Stimulated activated CD4-positive, alpha-beta T cell treated with anti-CD3 and anti-CD28 coated beads, Interleukin-4, amount 100 ng/mL, for 48 hours (primary cell): ENCODE results near the gene DENND2D.

Source experiments
- DNase-seq, 2 donors: peaks; one replicate each; pipeline ENCODE4 v3.0.0-alpha.2; 2020; ENCODE audit warnings: low read depth in 2 of 2

The DENND2D gene, protein sequence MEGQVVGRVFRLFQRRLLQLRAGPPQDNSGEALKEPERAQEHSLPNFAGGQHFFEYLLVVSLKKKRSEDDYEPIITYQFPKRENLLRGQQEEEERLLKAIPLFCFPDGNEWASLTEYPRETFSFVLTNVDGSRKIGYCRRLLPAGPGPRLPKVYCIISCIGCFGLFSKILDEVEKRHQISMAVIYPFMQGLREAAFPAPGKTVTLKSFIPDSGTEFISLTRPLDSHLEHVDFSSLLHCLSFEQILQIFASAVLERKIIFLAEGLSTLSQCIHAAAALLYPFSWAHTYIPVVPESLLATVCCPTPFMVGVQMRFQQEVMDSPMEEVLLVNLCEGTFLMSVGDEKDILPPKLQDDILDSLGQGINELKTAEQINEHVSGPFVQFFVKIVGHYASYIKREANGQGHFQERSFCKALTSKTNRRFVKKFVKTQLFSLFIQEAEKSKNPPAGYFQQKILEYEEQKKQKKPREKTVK

DNA sequence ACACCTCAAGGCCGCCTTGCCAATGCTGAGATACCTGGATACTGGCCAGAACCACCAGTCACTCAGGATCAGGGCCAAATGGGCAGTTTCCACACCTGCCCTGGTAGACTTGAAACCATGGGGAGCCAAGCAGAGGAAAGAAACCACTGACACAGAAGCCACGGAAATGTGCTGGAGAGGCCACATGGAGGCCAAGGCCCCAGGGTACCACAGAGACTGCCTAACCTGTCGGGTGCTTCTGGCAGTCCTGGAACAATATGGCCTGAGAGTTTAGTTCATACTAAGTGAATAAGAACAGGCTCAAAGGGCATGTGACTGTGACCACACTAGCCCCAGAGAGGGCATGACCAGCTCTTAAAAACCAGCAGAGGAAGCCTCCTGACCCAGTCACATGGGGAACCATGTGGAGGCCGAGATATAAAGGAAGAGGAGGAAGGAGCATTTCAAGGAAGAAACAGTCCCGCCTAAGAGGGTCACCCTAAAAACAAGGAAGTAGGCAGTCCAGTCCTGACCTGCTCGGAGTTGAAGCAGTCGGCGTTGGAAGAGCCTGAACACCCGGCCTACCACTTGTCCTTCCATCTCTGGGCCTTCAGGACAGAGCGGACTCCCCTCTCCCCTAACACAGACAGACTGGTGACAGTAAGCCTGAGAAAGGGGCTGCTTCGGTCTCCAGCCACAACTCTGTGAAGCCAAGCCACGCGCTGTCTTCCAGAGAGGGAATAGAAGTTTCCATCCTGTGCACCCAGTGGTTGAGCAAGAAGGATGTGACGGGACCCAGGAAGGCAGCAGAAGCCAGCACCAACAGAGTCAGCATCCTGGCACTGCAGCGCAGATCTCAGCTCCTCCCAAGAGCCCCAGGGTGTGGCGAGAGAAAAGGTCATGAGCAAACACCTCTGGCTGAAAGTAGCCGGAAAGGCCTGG lies at the start of gene DENND2D:
DENND2D (minus strand) TSS at position 766 of the 921 bp plus-strand sequence; CDS start at position 579, 187 bp downstream.
- peak; percentile 46 to 60 for DNase-seq

DNA sequence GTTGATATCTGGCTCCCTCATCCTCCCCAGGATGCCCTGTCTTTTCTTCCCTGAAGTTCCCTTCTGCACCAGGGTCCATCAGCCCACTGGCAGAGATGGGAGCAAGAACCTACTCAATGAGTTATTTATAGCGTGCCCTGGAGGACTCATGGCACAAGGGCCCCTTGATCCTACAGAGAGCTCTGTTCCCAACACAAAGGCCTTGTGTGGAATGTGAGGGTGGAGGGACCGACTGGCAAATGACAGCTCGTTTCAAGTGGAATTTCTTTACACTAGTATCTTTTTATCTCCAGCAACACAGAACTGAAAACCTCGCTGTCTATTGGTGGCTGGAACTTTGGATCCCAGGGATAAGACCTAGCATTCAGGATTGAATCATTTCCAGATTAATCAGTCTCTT lies 49.5 kb upstream of the DENND2D start:
- DNase-seq = no peak

DNA sequence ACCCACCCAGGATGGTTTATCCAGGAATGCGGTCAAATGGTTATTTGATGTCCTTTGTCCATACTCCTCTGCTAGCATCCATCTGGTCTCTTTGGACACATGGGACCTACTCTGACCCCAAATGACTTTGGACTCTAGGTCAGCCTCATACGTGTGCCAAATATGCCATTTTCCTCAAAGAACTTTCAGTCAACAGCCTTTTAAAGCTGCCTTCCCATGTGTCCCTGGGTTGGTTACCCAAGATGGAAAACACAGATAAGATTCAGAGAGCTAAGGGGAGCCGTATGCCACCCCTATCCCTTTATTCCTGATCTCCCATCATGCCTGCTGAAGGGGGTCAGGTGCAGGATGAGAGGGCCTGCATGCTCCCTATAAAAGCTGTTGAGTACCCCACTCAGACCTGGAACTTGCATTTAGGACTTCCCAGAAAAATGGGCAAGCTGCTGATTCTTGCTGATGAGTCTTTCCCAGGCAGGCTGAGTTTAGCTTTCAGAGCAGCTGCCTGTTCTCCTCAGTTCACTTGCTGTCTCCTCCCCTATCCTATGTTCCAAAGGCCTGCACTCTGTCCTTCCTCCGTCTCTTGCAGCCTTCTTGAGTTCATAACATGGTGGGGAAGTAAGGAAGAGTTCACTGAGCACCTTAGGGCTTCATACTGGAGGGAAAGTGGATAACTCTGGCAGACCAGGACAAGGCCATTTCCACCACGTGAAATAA lies 46.8 kb upstream of the DENND2D start:
- no peak for DNase-seq

DNA sequence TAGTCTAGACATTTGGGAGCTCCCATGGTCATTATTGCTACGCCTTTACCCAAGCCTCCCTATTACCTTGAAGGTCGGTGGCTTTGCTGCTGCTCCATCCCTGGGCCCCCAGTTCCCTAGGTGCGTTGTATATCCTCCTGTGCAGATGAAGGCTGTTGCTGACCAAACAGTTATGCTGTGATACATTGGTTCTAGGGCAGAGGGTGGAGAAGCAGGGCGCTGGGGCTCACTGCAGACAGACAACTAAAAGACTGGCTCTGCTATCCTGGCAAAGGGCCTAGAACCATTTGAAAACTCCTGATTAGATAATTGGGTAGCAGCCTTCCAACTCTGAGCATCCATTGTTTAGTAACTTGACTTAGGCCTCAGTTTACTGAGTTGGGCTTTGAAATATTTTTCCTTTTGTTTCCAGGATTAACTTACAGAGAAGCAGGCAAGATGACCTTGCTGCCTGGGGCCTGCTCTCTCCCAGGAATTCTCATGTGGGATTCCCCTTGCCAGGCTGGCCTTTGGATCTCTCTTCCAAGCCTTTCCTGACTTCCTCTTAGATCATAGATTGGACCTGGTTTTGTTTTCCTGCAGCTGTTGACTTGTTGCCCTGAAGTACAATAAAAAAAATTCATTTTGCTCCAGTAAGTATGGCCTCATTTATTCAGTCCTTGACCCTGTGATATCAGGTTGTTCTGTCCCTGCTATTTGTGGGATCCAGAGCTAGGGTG lies 42.5 kb upstream of the DENND2D start:
- DNase-seq = no peak

DNA sequence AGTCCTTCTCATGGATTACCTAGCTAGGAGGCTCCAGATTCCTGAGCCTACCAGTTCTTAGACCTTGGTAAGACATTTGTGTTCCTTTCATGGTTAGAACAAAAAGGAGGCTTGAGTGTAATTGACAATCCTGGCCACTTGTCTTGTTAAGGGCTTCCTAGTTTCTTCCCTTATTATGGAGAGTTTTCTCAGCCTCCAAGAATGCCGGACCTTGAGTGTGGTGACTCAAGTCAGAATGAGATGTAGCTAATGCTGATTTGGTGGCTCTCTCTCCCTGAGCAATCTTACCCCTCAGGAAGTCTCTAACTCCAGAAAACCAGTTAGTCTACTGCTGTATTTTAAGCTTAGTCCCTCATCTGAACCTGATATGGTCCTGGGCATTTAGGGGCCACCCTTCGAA lies 41.4 kb upstream of the DENND2D start:
- DNase-seq = no peak

DNA sequence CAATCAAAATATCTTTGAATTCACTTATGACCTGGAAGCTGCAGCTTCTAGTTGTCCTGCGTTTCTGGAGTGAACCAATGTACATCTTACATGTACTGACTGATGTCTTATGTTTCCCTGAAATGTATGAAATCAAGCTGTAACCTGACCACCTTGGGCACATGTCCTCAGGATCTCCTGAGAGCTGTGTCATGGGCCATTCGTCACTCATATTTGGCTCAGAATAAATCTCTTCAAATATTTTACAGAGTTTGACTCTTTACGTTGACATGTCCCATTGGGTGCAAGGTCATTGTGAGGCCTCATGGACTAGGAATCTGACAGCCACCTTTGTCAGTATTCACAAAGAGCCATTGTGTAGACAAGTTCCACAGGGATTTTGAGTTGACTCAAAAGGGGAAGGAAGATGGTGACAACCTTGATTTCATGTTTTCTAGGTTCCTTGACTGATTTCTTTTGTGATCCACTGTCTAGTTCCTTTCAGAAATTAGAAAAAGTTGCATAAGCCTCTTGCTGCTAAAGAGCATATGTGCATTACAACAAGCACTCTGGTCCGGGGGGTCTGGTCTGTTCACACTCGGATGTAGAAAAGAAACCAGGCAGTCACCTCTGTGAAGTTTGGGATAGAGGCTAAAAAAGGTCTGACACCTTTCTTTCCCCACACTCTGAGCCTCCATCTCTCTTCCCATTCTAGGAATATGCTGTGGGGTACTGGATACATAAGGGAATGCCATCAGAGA lies 37.8 kb upstream of the DENND2D start:
- DNase-seq = no peak

DNA sequence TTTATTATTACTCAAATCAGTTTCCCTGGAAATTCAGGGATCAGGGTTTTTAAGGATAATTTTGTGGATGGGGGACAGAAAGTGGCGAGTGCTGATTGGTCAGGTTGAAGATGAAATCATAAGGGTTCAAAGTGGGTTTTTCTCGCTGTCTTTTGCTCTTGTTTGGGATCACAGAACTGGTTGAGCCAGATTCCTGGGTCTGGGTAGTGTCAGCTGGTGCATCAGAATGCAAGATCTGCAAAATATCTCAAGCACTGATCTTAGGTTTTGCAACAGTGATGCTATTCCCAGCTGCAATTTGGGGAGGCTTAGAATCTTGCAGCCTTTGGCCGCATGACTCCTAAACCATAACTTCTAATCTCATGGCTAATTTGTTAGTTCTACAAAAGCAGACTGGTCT lies 36.4 kb upstream of the DENND2D start:
- no peak for DNase-seq

DNA sequence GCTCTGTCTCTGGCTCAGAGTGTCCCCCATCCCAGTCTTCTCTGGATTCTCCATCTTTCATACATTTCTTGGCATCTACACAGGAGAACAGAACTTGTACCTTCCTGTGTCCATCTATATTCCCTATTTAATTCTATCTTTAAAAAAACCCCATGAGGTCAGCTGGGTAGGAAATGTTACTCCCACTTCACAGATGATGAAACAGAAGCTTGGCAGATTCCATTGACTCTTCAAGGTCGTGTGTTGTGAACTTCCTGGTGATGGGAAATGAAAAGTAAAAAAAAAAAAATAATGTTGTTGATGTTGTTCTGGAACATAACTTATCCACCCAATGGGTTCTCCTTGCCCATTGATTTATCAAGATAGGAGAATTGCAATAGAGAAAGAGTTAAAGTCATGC lies 35.9 kb upstream of the DENND2D start:
- DNase-seq = no peak

DNA sequence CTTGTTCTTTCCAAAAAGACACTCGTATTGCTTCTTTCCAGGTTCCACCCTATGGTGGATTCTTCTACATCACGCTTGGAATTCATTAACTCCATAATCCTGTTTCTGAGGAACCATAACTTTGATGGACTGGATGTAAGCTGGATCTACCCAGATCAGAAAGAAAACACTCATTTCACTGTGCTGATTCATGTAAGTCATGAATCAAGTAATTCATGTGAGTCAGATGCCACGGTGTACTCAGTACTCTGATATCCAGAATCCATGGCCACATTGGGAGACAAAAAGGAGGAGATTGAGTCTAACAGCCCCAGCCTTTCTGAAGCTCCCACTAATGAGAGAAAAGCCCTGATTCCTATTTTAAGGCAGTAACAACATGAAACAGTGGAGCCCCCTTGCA lies 34.4 kb upstream of the DENND2D start:
- DNase-seq = no peak

DNA sequence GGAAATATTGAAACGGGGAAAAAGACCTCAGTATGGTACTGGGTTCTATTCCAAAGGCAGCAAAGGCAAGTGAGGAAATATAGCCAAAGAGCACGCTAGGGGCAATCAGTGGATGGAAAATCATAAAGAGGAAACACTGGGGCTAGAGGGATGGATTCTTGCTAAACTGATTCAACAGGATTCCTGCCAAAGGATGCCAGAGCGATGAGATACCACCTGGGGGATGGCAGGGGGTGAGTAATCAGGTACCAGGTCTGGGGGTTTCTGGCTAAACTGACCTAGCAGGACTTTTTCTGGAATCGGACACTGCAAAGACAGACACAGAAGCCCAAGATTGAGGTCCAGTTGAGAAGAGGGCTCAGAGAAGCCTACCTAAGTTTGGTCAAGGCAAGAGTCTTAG lies 33.8 kb upstream of the DENND2D start:
- no peak for DNase-seq

DNA sequence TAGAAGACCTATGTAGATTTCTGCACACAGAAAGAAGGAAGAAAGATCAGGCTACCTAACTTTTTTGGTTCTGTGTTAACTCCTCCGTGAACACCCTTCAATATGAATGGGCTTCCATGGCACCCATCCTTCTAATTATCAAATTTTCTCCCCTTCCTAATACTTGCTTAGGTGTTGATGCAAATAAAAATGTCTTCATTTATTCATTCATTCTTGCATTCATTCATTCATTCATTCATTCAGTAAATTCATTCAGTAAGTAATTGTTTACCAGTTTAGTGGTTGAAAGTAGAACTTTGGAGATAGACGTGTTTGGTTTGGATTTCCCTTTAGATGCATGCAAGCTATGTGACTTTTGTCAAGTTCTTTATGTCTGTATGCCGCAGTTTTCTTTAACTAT lies 31.7 kb upstream of the DENND2D start:
- no peak for DNase-seq

DNA sequence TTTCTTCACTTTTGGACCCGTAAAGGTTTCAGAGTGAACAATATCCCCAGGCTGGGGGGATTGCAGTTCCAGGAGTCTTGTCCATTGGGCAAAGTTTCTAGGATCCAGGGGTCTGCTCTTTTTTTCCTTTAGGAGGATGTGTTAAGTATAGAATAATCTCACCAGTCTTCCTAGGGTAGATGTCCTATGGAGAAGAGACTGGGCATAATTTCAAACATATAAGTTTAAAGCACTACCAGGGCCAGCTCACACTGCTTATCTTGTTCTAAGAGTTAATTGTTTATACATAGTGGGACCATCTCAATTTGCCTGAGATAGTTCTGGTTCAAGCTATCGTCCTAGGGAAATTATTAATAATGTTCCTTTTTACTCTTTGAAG lies 28.3 kb upstream of the DENND2D start:
- DNase-seq = no peak

DNA sequence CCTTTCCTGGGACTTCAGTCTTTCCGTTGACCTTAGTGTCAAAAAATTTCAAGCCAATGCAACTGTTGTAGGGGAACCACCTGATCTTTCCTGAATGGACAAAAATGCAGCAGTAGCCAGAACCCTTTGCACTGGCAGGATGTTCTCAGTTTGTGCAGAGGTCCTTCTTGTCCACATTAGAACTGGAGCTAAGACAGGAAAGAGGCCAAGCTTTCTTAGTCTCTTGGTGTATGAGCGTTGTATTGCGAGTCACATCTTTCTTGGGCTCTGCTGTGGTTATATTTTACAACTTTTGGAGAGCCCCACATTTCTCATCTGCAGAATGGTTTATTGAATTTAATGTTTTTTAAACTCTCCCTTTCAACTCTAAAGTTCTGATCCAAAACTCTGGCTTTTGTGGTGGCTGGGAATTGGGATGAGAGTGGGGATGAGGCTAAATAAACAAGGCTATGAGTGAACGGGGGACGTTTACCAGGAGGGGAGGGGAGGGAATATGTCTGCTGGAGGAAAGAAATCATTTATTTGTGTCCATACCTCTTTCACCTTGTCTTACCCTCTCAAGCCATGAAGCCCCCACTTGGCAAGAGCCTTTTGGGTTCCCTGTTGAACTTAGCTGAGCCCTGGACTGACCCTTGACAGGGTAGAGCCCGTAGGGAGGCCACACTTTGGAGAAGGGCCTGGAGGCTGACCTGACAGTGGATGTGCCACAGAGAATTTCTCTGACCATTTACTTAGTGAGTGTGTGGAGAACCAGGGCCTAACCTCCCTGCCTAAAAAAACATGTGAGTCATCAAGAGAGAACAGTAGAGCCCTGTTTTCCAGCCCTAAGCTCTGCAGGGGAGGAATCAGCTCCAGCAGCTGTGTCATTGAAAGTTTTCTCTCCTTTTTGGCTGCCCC lies 27.7 kb upstream of the DENND2D start:
- no peak for DNase-seq

DNA sequence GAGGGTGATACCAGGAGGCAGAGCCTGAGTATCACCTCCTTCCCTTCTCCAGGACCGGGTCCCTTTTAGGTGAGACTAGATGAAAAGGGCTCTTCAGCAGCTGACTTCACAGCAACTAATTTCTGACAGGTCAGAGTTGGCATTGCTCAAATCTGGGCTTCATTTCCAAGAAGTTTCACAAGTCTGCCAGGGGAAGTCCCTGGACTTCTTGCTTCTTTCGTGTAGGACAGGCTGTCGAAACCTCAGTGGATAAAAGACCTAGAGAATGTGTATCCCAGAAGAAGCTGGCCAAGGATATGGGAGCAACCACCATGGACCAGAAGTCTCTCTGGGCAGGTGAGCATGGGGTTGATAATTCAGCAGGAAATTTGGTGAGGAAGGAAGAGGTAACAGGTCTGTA lies 27.0 kb upstream of the DENND2D start, which contains the start of gene CHI3L2:
CHI3L2 (plus strand) TSS at position 280 of the 400 bp plus-strand sequence; CDS start at position 297, 17 bp downstream.
- DNase-seq = no peak

DNA sequence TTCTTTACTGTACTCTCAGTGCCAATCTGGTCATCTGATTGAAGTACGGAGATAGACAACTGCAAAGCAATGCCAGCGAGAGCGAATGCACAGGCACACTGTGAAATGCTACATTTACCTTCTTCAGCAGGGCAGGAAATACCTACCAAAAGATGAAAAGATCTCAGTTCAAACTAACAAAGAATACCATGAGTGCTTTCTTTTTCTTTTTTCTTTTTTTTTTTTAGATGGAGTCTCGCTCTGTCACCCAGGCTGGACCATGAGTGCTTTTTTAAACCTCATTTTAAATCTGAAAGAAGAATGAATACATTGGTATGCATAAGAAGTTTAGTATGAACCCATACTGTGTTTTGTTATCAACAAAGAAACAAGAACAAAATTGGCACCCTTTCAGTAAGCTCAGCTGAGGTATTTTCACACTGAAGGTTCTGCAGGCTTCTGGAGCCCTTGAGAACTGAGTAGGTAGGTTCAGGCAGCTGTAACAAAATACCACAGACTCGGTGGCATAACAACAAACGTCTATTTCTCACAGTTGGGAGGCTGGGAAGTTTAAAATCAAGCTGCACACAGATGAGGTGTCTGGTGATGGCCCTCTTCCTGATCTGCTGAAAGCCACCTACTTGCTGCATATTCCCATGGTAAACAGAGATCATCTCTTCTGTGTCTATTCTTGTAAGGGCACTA lies 25.4 kb upstream of the DENND2D start:
- DNase-seq = no peak

DNA sequence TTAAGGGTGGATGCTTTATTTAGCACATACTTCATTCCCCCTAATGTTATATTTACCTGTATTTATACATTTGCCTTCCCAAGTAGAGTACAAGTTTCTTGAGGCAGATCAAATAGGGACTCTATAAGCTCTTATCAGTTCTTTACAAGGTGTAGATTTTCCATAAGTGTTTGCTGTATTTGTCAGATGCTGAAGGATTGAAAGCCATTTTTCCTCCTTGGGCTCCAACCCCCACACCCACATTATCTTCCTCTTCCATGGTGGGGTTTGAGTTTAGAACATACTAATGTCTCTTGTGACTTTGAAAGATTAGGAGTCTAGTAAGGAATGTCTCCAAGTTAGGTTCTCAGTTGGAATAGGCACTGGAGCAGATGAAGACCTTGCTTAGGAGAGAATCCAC lies 24.6 kb upstream of the DENND2D start:
- no peak for DNase-seq

DNA sequence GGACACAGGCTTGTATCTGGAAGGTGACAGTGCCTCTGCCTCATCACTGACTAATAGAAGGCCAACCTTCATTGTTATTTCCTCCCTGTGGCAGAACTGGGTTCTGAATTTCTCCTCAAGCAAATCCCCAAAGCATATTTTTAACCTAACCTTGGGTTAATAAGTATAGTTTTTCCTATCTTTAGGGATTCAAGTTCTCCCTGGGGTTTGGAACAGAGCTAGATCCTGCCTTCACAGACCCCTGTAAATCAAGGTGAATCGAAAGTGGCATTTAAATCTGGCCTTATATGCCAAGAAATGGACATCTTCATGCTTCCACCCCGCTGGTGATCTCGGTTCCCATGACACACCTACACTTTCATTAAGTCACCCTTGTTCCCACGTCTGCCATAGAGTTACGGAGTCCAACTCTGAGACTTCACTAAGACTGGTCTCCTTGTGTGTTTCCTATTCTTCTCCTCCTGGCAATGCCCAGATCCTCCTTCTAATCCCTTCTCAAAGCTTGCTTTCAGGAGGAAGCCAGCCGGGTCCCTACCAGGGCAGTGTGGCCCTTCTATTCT lies 22.8 kb upstream of the DENND2D start:
- DNase-seq = no peak

DNA sequence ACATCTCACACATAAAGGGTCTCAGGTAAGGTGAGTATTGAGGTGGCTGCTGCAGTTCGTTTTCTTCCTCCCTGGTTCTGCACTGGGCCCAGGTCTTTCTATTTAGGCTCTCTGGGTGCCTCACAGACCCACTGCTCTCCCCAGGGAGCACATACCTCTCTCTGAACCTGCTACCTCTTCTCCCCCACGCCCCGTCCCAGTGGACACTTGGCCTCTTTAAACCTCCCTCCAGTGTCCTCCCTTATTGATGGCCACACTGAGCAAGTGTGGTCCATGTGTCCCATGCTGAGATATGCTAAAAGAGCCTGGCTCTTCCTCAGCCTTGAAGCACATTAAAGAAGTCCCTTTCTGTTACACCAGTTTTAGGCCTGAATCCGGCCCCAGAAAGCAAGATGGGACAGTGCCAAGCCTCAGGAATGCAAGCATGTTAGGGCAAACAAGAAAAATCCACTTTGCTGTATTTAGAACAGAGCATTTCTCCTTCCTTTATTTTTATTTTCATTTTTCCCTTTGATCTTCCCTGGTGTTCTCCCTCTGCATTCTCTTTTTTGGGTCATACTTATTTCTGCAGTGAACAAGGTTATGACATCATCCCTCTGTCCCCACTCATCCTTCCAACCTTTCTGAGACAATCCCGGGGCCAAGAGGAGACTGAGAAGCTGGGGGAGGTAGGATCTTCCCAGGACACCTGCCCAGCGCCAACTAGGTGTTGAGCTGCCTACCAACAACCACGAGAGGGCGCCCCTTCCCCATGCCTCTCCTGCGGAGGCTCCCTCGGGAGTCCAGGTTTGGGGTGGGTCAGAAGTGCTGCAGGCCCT lies 22.1 kb upstream of the DENND2D start:
- DNase-seq = peak; percentile 70 to 73
